Mucosa of descending colon (tissue), 3 donors: ENCODE data around the gene TOB2. TPM values are rescaled to one million over a fixed set of nuclear protein-coding genes. Genes with fewer than 3 reads are reported as not detected.

ENCODE experiments used
- ATAC-seq: fragments of 200-7000 bp; cut with Tn5 transposase; one replicate; pipeline ENCODE4 v1.9.1; 2020; ENCODE audit warnings: mild to moderate bottlenecking, moderate library complexity
- DNase-seq, 3 donors: peaks; one replicate each; pipeline ENCODE4 v3.0.0-alpha.2; 2020
- H3K36me3 ChIP-seq: fragments of 200-600 bp; one replicate; pipeline ENCODE4 v1.8.0; 2021; ENCODE audit warnings: low read depth, mild to moderate bottlenecking
- H3K4me1 ChIP-seq: fragments of 200-600 bp; one replicate; pipeline ENCODE4 v1.8.0; 2021; ENCODE audit warnings: low read depth, mild to moderate bottlenecking
- H3K4me3 ChIP-seq: fragments of 200-600 bp; one replicate; pipeline ENCODE4 v1.8.0; 2021; ENCODE audit warnings: mild to moderate bottlenecking
- H3K9me3 ChIP-seq: fragments of 200-600 bp; one replicate; pipeline ENCODE4 v1.8.0; 2021; ENCODE audit warnings: mild to moderate bottlenecking
- intact Hi-C, 2 donors: fragments of 100-400 bp; cut with DNase I in 1 of 2; cut with micrococcal nuclease in 1 of 2; formaldehyde crosslinking; loops; one replicate each; pipeline versions ENCODE4 v1.11.0 to v1.11.1; 2022; cut with DNase I, micrococcal nuclease
- total RNA-seq, 3 donors: library from RNA; stranded (reverse); fragmentation: NEBNext Ultra II Directional in 2 of 3; extraction: Animal tissue kit (Norgen Biotek cat#: 25700) in 2 of 3; gene quantifications; one replicate each; pipeline versions ENCODE4 v1.2.1 to v1.2.4, GENCODE V29; 2021 to 2023
- TF ChIP-seq, protein P1 (sequence below): fragments of 200-600 bp; IDR thresholded peaks from one replicate; pipeline ENCODE4 v1.8.0; 2022; ENCODE audit warnings: antibody characterized with exemption, mild to moderate bottlenecking
- donor health status: DM: no; HTN: no; CAD: no; lungs with moderate emphysema.
- donor health status: DM: no; HTN: no; CAD: no.
- donor health status: DM: no; HTN: yes; CAD: no.

TOB2 gene
- total RNA-seq, 3 donors from 2014 or later = 47.3 to 71.8 (median 53.9) TPM

- no peak for DNase-seq
- no peak for ATAC-seq
- H3K36me3 ChIP-seq = no peaks in the 10 kb centered on the region
- intact Hi-C loops = no loop called here
- H3K4me1 ChIP-seq = peaks cover 32% of the 10 kb centered on the region
- H3K4me3 ChIP-seq = no peak overlapping the region
- TF ChIP-seq, protein P1, sequence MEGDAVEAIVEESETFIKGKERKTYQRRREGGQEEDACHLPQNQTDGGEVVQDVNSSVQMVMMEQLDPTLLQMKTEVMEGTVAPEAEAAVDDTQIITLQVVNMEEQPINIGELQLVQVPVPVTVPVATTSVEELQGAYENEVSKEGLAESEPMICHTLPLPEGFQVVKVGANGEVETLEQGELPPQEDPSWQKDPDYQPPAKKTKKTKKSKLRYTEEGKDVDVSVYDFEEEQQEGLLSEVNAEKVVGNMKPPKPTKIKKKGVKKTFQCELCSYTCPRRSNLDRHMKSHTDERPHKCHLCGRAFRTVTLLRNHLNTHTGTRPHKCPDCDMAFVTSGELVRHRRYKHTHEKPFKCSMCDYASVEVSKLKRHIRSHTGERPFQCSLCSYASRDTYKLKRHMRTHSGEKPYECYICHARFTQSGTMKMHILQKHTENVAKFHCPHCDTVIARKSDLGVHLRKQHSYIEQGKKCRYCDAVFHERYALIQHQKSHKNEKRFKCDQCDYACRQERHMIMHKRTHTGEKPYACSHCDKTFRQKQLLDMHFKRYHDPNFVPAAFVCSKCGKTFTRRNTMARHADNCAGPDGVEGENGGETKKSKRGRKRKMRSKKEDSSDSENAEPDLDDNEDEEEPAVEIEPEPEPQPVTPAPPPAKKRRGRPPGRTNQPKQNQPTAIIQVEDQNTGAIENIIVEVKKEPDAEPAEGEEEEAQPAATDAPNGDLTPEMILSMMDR = no peak
- H3K9me3 ChIP-seq = no peaks in the 10 kb centered on the region
Observed at GRCh38 chr22:41480397-41480735, 33.8 kb upstream of the TOB2 start.

DNA sequence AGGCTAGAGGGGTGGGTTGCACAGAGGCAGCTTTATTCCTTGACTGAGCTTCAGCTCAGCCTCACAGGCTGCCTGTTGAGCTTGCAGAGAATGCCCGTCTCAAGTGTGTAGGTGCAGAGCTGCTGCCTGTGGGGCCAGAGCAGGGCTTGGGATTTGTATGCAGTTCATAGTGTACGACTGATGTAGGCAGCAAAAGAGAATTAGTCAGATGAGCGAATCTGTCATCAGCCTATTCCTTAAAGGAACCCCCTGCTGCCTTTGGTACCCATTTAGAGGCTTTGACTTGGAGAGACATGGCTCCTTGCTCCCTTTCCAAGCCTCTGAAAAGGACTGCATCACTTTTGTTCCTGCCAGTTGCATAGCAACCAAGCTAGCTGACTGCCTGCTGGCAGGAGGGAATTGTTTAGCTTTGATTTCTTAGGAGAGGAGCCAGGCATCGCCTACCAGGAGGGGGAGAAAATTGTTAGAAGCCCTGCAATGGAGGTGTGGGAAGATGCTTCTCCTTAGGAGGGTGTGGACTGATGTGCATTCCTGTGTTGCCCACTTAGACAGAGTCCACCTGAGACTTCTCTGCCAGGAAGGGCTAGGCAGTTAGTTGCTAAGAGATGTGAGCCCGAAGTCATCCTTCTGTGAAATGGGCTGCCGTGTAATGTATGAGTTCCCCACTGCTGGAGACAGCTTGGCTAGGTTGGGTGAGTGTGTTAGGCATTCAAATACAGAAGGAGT lies 33.2 kb upstream of the TOB2 start:
- TF ChIP-seq, protein P1 = no peak
- Histone ChIP-seq H3K9me3 (no peaks in the 10 kb centered on the region), H3K36me3 (no peaks in the 10 kb centered on the region), H3K4me1 (peaks cover 31% of the 10 kb centered on the region), H3K4me3 (no peak overlapping the region)
- no peak for ATAC-seq
- intact Hi-C loops = no loop called here
- DNase-seq = no peak

DNA sequence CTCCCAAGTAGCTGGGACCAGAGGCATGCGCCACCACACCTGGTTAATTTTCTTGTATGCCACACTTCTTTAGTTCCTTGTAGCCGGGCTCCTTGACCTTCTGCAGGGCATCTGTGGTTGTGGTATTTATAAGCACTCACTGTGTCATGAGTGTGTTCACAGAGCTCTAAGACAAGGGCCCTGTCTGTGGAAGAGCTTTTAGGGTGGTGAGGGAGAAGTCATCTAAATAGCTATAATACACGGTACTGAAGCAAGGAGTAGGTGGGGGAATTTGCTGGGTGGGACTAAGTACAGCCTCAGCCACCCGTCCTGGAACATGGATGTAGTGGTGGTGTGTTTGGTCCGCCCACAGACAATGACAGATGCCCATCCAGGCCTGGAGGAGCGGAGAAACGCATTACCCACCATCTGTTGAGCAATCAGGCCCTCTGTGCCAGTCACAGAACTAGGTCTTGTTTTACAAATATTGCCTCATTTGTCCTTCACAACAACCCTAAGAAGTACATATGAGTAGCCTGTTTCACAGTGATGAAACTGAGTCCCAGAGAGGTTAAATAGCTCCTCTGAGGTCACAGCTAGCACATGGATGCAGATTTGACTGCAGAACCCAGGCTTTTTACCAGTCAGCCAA lies 32.4 kb upstream of the TOB2 start:
- Histone ChIP-seq H3K4me1 (peaks cover 24% of the 10 kb centered on the region), H3K36me3 (no peaks in the 10 kb centered on the region)
- intact Hi-C loops = no loop called here

GRCh38 chr22:41478473-41478872 lies 31.9 kb upstream of the TOB2 start:
- ATAC-seq (no peak), DNase-seq (no peak)
- no peaks in the 10 kb centered on the region for H3K36me3 ChIP-seq
- H3K4me3 ChIP-seq = no peak overlapping the region
- no peaks in the 10 kb centered on the region for H3K9me3 ChIP-seq
- peaks cover 19% of the 10 kb centered on the region for H3K4me1 ChIP-seq
- intact Hi-C loops = no loop called here
- TF ChIP-seq, protein P1 = no peak

More for the DNA sequence above, 32.4 kb upstream of the TOB2 start:
- DNase-seq = no peak
- no peak for ATAC-seq
- no peak overlapping the region for H3K4me3 ChIP-seq
- no peaks in the 10 kb centered on the region for H3K9me3 ChIP-seq
- TF ChIP-seq, protein P1 = no peak

GRCh38 chr22:41474872-41475451 lies 28.4 kb upstream of the TOB2 start:
- DNase-seq (no peak), ATAC-seq (no peak)
- intact Hi-C loops = no loop called here
- Histone ChIP-seq H3K36me3 (no peaks in the 10 kb centered on the region), H3K4me1 (peaks cover 13% of the 10 kb centered on the region), H3K4me3 (no peak overlapping the region), H3K9me3 (no peaks in the 10 kb centered on the region)
- TF ChIP-seq, protein P1 = no peak
